ENCODE data around the gene PLA2G2C.

PLA2G2C gene

GRCh38 chr1:20124456-20125057, 61.8 kb downstream of the PLA2G2C start:
- in situ Hi-C loops (cut with HindIII; ENCODE audit: low pct_unique_long_range_greater_than_20kb, low sequenced_read_pairs): no loop called here
- peak in 1 of 2 experiments; percentile 22 for DNase-seq (ENCODE audit: low read depth in 1 of 2, low spot score in 1 of 2)
- no peak for TF ChIP-seq JUND (IDR thresholded peaks at IDR 0.05; ENCODE audit: low read depth)

DNA sequence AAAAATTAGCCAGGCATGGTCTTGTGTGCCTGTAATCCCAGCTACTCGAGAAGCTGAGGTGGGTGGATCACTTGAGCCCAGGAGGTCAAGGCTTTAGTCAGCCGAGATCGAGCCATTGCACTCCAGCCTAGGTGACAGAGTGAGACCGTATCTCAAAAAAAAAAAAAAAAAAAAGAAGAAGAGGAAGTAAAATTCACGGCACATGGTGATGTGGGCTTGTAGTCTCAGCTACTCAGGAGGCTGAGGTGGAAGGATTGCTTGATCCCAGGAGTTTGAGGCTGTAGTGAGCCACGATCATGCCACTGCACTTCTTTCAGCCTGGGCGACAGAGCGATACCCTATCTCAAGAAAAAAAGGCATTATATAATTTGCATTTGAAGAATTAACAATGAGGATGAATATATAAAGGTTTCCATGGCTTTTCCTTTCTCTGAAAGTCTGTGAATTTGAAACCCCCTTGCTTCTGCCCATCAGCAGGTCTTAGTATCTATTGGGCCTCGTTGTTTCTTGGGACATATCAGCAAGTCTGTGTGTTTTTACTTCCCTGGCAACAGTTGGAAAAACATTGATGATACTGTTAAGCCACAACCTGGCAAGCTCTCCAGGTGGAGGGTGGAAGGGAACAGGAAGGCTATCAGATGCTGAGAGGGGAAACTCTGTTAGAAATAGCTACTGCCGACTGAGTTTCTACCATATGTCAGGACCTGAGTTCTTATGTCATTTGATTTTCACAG, 62.4 kb downstream of the PLA2G2C start:
- in situ Hi-C loops (cut with HindIII; ENCODE audit: low pct_unique_long_range_greater_than_20kb, low sequenced_read_pairs): no loop called here
- no peak for DNase-seq (ENCODE audit: low read depth in 1 of 2, low spot score in 1 of 2)
- no peak for TF ChIP-seq JUND (IDR thresholded peaks at IDR 0.05; ENCODE audit: low read depth)

- no peak for TF ChIP-seq JUND (IDR thresholded peaks at IDR 0.05; ENCODE audit: low read depth)
- in situ Hi-C loops (cut with HindIII; ENCODE audit: low pct_unique_long_range_greater_than_20kb, low sequenced_read_pairs): no loop called here
- no peak for DNase-seq (ENCODE audit: low read depth in 1 of 2, low spot score in 1 of 2)
Observed at GRCh38 chr1:20120796-20121195, 65.5 kb downstream of the PLA2G2C start.

DNA sequence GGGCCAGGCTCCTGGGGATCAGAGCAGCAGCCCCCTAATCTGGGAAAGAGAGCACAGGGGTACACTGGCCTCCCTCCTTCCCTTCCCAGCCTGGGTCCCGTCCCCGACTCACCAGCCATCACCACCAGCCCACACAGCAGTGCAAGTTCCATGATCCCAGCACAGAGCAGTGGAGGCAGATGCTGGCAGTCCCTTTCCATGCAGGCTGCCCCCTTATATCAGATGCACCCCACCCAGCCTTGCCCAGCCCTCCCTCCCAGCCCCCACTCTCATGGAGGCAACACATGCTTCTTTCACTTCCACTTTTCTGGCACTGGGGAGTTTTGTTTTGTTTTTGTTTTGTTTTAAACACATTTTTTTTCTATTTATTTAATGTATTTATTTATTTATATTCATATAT, 67.0 kb downstream of the PLA2G2C start, which contains the start of gene PLA2G2D:
PLA2G2D (minus strand) TSS at position 190 of the 400 bp plus-strand sequence; CDS start at position 152, 38 bp downstream.
- DNase-seq (ENCODE audit: low read depth in 1 of 2, low spot score in 1 of 2): no peak
- in situ Hi-C loops (cut with HindIII; ENCODE audit: low pct_unique_long_range_greater_than_20kb, low sequenced_read_pairs): no loop called here
- no peak for TF ChIP-seq JUND (IDR thresholded peaks at IDR 0.05; ENCODE audit: low read depth)

DNA sequence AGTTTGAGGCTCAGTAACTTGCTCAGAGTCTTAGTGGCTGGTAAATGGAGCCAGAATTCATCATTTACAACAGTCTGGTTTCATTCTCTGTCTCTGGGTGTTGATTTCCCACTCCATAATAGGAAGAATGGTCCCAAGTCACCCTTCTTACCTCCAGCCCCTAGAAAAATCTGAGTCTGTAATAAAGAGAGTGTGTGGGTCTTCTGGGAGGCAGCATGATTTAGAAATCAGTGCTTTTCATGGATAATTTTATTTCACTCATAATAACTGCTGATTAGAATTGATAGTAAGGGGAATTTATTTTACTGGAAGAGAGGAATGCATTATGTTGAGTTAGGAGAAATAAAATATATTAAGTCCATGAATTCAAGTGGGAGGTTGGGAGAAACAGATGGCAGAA, 69.1 kb downstream of the PLA2G2C start:
- TF ChIP-seq JUND (IDR thresholded peaks at IDR 0.05; ENCODE audit: low read depth): no peak
- DNase-seq (ENCODE audit: low read depth in 1 of 2, low spot score in 1 of 2): no peak
- in situ Hi-C loops (cut with HindIII; ENCODE audit: low pct_unique_long_range_greater_than_20kb, low sequenced_read_pairs): no loop called here

GRCh38 chr1:20115916-20116315, 70.4 kb downstream of the PLA2G2C start:
- DNase-seq (ENCODE audit: low read depth in 1 of 2, low spot score in 1 of 2): no peak
- TF ChIP-seq JUND (IDR thresholded peaks at IDR 0.05; ENCODE audit: low read depth): no peak
- in situ Hi-C loops (cut with HindIII; ENCODE audit: low pct_unique_long_range_greater_than_20kb, low sequenced_read_pairs): no loop called here

DNA sequence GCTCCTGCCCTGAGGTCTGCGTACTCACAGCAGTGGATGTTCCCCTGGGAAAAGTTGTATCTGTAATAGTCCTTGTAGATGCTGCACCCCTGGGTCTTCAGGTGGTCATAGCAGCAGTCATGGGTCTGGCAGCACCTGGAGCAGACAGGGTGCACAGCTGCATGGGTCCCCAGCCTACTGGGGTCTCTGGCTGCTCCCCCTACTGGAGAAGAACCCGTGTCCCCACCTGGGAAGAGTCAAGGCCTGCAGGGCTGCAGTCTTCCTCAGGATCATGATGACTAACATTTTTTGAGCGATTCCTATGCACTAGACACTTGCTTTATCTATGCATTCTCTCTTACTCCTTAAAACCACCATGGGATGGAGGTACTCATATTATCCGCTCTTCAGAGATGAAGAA, 70.8 kb downstream of the PLA2G2C start:
- in situ Hi-C loops (cut with HindIII; ENCODE audit: low pct_unique_long_range_greater_than_20kb, low sequenced_read_pairs): no loop called here
- DNase-seq (ENCODE audit: low read depth in 1 of 2, low spot score in 1 of 2): no peak
- no peak for TF ChIP-seq JUND (IDR thresholded peaks at IDR 0.05; ENCODE audit: low read depth)

GRCh38 chr1:20114021-20114648, 72.2 kb downstream of the PLA2G2C start:
- no peak for DNase-seq (ENCODE audit: low read depth in 1 of 2, low spot score in 1 of 2)
- no peak for TF ChIP-seq JUND (IDR thresholded peaks at IDR 0.05; ENCODE audit: low read depth)
- in situ Hi-C loops (cut with HindIII; ENCODE audit: low pct_unique_long_range_greater_than_20kb, low sequenced_read_pairs): no loop called here

All from T47D (cell line).